CD4-positive, alpha-beta memory T cell (primary cell): ENCODE data around the gene ASTE1. TPM values are rescaled to one million over a fixed set of nuclear protein-coding genes. Genes with fewer than 3 reads are reported as not detected.

Experiments used
- CTCF ChIA-PET: fragments of 350-600 bp; sonication (Branson Sonifier 250); formaldehyde crosslinking; loops from one replicate; lab custom pipeline; 2021; ENCODE audit warnings: inconsistent platforms; ENCODE audit not compliant: partially characterized antibody; lab: Charles Lee
- POLR2A ChIA-PET: fragments of 350-600 bp; sonication (Branson Sonifier 250); formaldehyde crosslinking; loops from one replicate; lab custom pipeline; 2021; ENCODE audit not compliant: partially characterized antibody; lab: Charles Lee
- DNase-seq, 5 donors: peaks; one replicate each; pipeline versions ENCODE4 v3.0.0 to v3.0.0-alpha.2; 2020 to 2022; ENCODE audit warnings: mixed read lengths in 1 of 5
- H3K27ac ChIP-seq: one replicate; pipeline ENCODE4 v1.7.0; 2013; ENCODE audit warnings: low read depth, low read length
- H3K27me3 ChIP-seq: 2 replicates; pipeline ENCODE4 v1.7.0; 2013; ENCODE audit warnings: mild to moderate bottlenecking, low read length, moderate library complexity; ENCODE audit not compliant: insufficient read depth
- H3K36me3 ChIP-seq: 2 replicates; pipeline ENCODE4 v1.7.0; 2013; ENCODE audit warnings: mild to moderate bottlenecking, low read length, moderate library complexity; ENCODE audit not compliant: insufficient read depth
- H3K4me1 ChIP-seq: 2 replicates; pipeline ENCODE4 v1.7.0; 2013; ENCODE audit warnings: mild to moderate bottlenecking, low read length, moderate library complexity; ENCODE audit not compliant: insufficient read depth
- H3K4me3 ChIP-seq, 2 donors: one replicate each; pipeline ENCODE4 v1.7.0; 2013; ENCODE audit warnings: low read length in 2 of 2, mild to moderate bottlenecking in 1 of 2
- H3K9me3 ChIP-seq, 2 donors: one replicate each; pipeline ENCODE4 v1.7.0; 2013; ENCODE audit warnings: low read length in 2 of 2, control low read depth in 1 of 2; ENCODE audit not compliant: control insufficient read depth in 1 of 2
- H3K27ac Mint-ChIP-seq, 7 donors: one replicate each; pipeline ENCODE4 v1.8.0; 2020 to 2021; ENCODE audit warnings: mixed read lengths in 7 of 7, mild to moderate bottlenecking in 6 of 7, inconsistent platforms in 3 of 7, moderate library complexity in 3 of 7
- H3K27me3 Mint-ChIP-seq, 2 donors: one replicate each; pipeline ENCODE4 v1.8.0; 2020 to 2021; ENCODE audit warnings: mixed read lengths in 2 of 2
- H3K36me3 Mint-ChIP-seq, 2 donors: one replicate each; pipeline ENCODE4 v1.8.0; 2020 to 2021; ENCODE audit warnings: mixed read lengths in 2 of 2, inconsistent platforms in 1 of 2, mild to moderate bottlenecking in 1 of 2
- H3K4me1 Mint-ChIP-seq, 4 donors: one replicate each; pipeline ENCODE4 v1.8.0; 2020 to 2021; ENCODE audit warnings: mixed read lengths in 4 of 4, mild to moderate bottlenecking in 1 of 4
- H3K4me3 Mint-ChIP-seq, 8 donors: one replicate each; pipeline ENCODE4 v1.8.0; 2020 to 2021; ENCODE audit warnings: mixed read lengths in 8 of 8, mild to moderate bottlenecking in 7 of 8, moderate library complexity in 6 of 8, inconsistent platforms in 3 of 8
- H3K9me3 Mint-ChIP-seq, 8 donors: one replicate each; pipeline ENCODE4 v1.8.0; 2020 to 2021; ENCODE audit warnings: mixed read lengths in 8 of 8, mild to moderate bottlenecking in 5 of 8, inconsistent platforms in 3 of 8, moderate library complexity in 1 of 8
- intact Hi-C: fragments of 100-400 bp; cut with micrococcal nuclease; formaldehyde crosslinking; loops from one replicate; pipeline ENCODE4 v1.15.1; 2023
- polyA plus RNA-seq, 2 donors: library from polyadenylated mRNA; unstranded; fragments of 300-500 nt; fragmentation: Illumina TruSeq; gene quantifications; one replicate each; pipeline ENCODE4 v1.2.3, GENCODE V29; 2021
- total RNA-seq, 2 experiments: library from RNA; stranded (reverse); gene quantifications; one replicate each; pipeline ENCODE4 v1.2.3, GENCODE V29; 2021

ASTE1 gene
- total and polyA plus RNA-seq, 4 experiments from 2014 or later, result 23.8 to 31.9 (median 28.1) TPM

- no peaks in the 10 kb centered on the region for H3K27me3 Mint-ChIP-seq
- peaks cover 40% of the 10 kb centered on the region for H3K4me1 ChIP-seq
- peak overlapping the region in 4 of 7 donors; percentile 19 to 63 (median 45) for H3K27ac Mint-ChIP-seq
- H3K36me3 Mint-ChIP-seq, result peaks cover 42 to 62% of the 10 kb centered on the region in 2 donors
- ChIA-PET CTCF (interaction anchor here (0.6 kb wide), 1 partner anchor 718 kb away, joined by 4 read pairs; no protein-coding TSS in a partner anchor), POLR2A (no interaction called here)
- H3K9me3 ChIP-seq, result no peaks in the 10 kb centered on the region
- no peak overlapping the region for H3K27ac ChIP-seq
- no peaks in the 10 kb centered on the region for H3K9me3 Mint-ChIP-seq
- peak overlapping the region in 1 of 8 donors; percentile 3 for H3K4me3 Mint-ChIP-seq
- H3K36me3 ChIP-seq, result peaks cover 18% of the 10 kb centered on the region
- DNase-seq, result no peak
- no peaks in the 10 kb centered on the region for H3K27me3 ChIP-seq
- H3K4me1 Mint-ChIP-seq, result peaks cover 45 to 68% (median 55%) of the 10 kb centered on the region in 4 donors
- H3K4me3 ChIP-seq, result no peak overlapping the region
- intact Hi-C loops, result no loop called here
Observed at GRCh38 chr3:131018970-131019369, 7.7 kb downstream of the ASTE1 start.

- no peaks in the 10 kb centered on the region for H3K27me3 ChIP-seq
- peaks cover 57 to 74% of the 10 kb centered on the region in 2 donors for H3K36me3 Mint-ChIP-seq
- H3K4me1 ChIP-seq, result no peaks in the 10 kb centered on the region
- H3K27ac Mint-ChIP-seq, result peak overlapping the region in 2 of 7 donors; percentile 37 to 64
- intact Hi-C loops, result no loop called here
- peaks cover 13% of the 10 kb centered on the region for H3K36me3 ChIP-seq
- H3K27ac ChIP-seq, result no peak overlapping the region
- POLR2A ChIA-PET, result interaction anchor here (1.4 kb wide), 1 partner anchor 16 kb away, joined by 8 read pairs; the partner anchor contains the start of genes ASTE1 and NEK11
- H3K4me3 ChIP-seq, result no peak overlapping the region
- H3K9me3 ChIP-seq, result no peaks in the 10 kb centered on the region
- H3K27me3 Mint-ChIP-seq, result no peaks in the 10 kb centered on the region
- CTCF ChIA-PET, result no interaction called here
- H3K4me1 Mint-ChIP-seq, result peaks cover under 1 to 8% (median 3%) of the 10 kb centered on the region in 4 donors
- no peak for DNase-seq
- H3K4me3 Mint-ChIP-seq, result no peak overlapping the region
- H3K9me3 Mint-ChIP-seq, result peaks cover 0 to 1% (median 0%) of the 10 kb centered on the region in 8 donors
Observed at GRCh38 chr3:131009698-131010097, 16.9 kb downstream of the ASTE1 start.

GRCh38 chr3:131008326-131008725 is 18.3 kb downstream of the ASTE1 start:
- DNase-seq, result no peak
- no peak overlapping the region for H3K4me3 Mint-ChIP-seq
- Histone ChIP-seq H3K27me3 (no peaks in the 10 kb centered on the region), H3K36me3 (peaks cover 1% of the 10 kb centered on the region), H3K4me3 (no peak overlapping the region), H3K27ac (no peak overlapping the region), H3K9me3 (no peaks in the 10 kb centered on the region), H3K4me1 (no peaks in the 10 kb centered on the region)
- H3K9me3 Mint-ChIP-seq, result peaks cover 0 to under 1% (median 0%) of the 10 kb centered on the region in 8 donors
- peaks cover 48 to 70% of the 10 kb centered on the region in 2 donors for H3K36me3 Mint-ChIP-seq
- H3K27me3 Mint-ChIP-seq, result no peaks in the 10 kb centered on the region
- H3K27ac Mint-ChIP-seq, result peak overlapping the region in 3 of 7 donors; percentile 30 to 72 (median 61)
- POLR2A ChIA-PET, result interaction anchor here (1.0 to 1.4 kb wide), 2 partner anchors 13 to 18 kb away, joined by 3 to 8 read pairs; partner anchors contain the start of genes ASTE1 and NEK11
- intact Hi-C loops, result no loop called here
- CTCF ChIA-PET, result interaction anchor here (0.8 kb wide), 1 partner anchor 10 kb away, joined by 4 read pairs; no protein-coding TSS in a partner anchor
- H3K4me1 Mint-ChIP-seq, result peaks cover 0 to 8% (median 4%) of the 10 kb centered on the region in 4 donors

- peaks cover 43 to 68% of the 10 kb centered on the region in 2 donors for H3K36me3 Mint-ChIP-seq
- H3K4me3 Mint-ChIP-seq, result no peak overlapping the region
- intact Hi-C loops, result no loop called here
- ChIA-PET CTCF (interaction anchor here (0.8 kb wide), 1 partner anchor 10 kb away, joined by 4 read pairs; no protein-coding TSS in a partner anchor), POLR2A (no interaction called here)
- Histone ChIP-seq H3K27ac (no peak overlapping the region), H3K4me3 (no peak overlapping the region), H3K9me3 (no peaks in the 10 kb centered on the region), H3K4me1 (no peaks in the 10 kb centered on the region), H3K27me3 (no peaks in the 10 kb centered on the region), H3K36me3 (no peaks in the 10 kb centered on the region)
- peak overlapping the region in 1 of 7 donors; percentile 31 for H3K27ac Mint-ChIP-seq
- H3K9me3 Mint-ChIP-seq, result no peaks in the 10 kb centered on the region
- no peaks in the 10 kb centered on the region for H3K27me3 Mint-ChIP-seq
- DNase-seq, result no peak
- H3K4me1 Mint-ChIP-seq, result peaks cover 0 to 8% (median 3%) of the 10 kb centered on the region in 4 donors
Observed at GRCh38 chr3:131007782-131008181, 18.8 kb downstream of the ASTE1 start.

- Histone ChIP-seq H3K4me3 (no peak overlapping the region), H3K27me3 (no peaks in the 10 kb centered on the region), H3K9me3 (no peaks in the 10 kb centered on the region), H3K4me1 (no peaks in the 10 kb centered on the region), H3K27ac (no peak overlapping the region), H3K36me3 (no peaks in the 10 kb centered on the region)
- peak overlapping the region in 4 of 7 donors; percentile 19 to 70 (median 55) for H3K27ac Mint-ChIP-seq
- no peak overlapping the region for H3K4me3 Mint-ChIP-seq
- ChIA-PET CTCF (no interaction called here), POLR2A (no interaction called here)
- intact Hi-C loops, result no loop called here
- no peaks in the 10 kb centered on the region for H3K9me3 Mint-ChIP-seq
- H3K36me3 Mint-ChIP-seq, result peaks cover 38 to 65% of the 10 kb centered on the region in 2 donors
- peaks cover 0 to 8% (median 3%) of the 10 kb centered on the region in 4 donors for H3K4me1 Mint-ChIP-seq
- no peaks in the 10 kb centered on the region for H3K27me3 Mint-ChIP-seq
- no peak for DNase-seq
Observed at GRCh38 chr3:131007256-131007655, 19.4 kb downstream of the ASTE1 start.

GRCh38 chr3:131004603-131005002 is 22.0 kb downstream of the ASTE1 start:
- H3K27me3 Mint-ChIP-seq, result no peaks in the 10 kb centered on the region
- no peaks in the 10 kb centered on the region for H3K9me3 Mint-ChIP-seq
- Histone ChIP-seq H3K4me3 (no peak overlapping the region), H3K9me3 (no peaks in the 10 kb centered on the region), H3K4me1 (no peaks in the 10 kb centered on the region), H3K27me3 (no peaks in the 10 kb centered on the region), H3K36me3 (no peaks in the 10 kb centered on the region), H3K27ac (no peak overlapping the region)
- DNase-seq, result no peak
- H3K4me3 Mint-ChIP-seq, result peak overlapping the region in 1 of 8 donors; percentile 13
- POLR2A ChIA-PET, result no interaction called here
- peaks cover 0 to 6% (median 5%) of the 10 kb centered on the region in 4 donors for H3K4me1 Mint-ChIP-seq
- CTCF ChIA-PET, result interaction anchor here (1.3 to 1.4 kb wide), 2 partner anchors 13 to 20 kb away, joined by 3 to 5 read pairs; no protein-coding TSS in a partner anchor
- H3K36me3 Mint-ChIP-seq, result peaks cover 33 to 55% of the 10 kb centered on the region in 2 donors
- peak overlapping the region in 5 of 7 donors; percentile 11 to 57 (median 25) for H3K27ac Mint-ChIP-seq
- intact Hi-C loops, result no loop called here

GRCh38 chr3:131001071-131001470 is 25.6 kb downstream of the ASTE1 start:
- peaks cover 0 to 5% (median 4%) of the 10 kb centered on the region in 4 donors for H3K4me1 Mint-ChIP-seq
- no peaks in the 10 kb centered on the region for H3K27me3 Mint-ChIP-seq
- H3K27ac ChIP-seq, result no peak overlapping the region
- no peaks in the 10 kb centered on the region for H3K9me3 Mint-ChIP-seq
- H3K9me3 ChIP-seq, result no peaks in the 10 kb centered on the region
- H3K4me3 Mint-ChIP-seq, result no peak overlapping the region
- H3K4me3 ChIP-seq, result no peak overlapping the region
- no peak overlapping the region for H3K27ac Mint-ChIP-seq
- intact Hi-C loops, result no loop called here
- ChIA-PET CTCF (no interaction called here), POLR2A (no interaction called here)
- no peak for DNase-seq
- H3K36me3 Mint-ChIP-seq, result peaks cover 18 to 54% of the 10 kb centered on the region in 2 donors
- no peaks in the 10 kb centered on the region for H3K4me1 ChIP-seq
- no peaks in the 10 kb centered on the region for H3K36me3 ChIP-seq
- no peaks in the 10 kb centered on the region for H3K27me3 ChIP-seq
